CD14-positive monocyte (primary cell): ENCODE data around the gene IFNGR2. TPM values are rescaled to one million over a fixed set of nuclear protein-coding genes. Genes with fewer than 3 reads are reported as not detected.
A peak's percentile ranks its signal among the peaks of the same experiment; 100 is the strongest.

Experiments
- DNase-seq, 3 donors: peaks; one replicate each; pipeline ENCODE4 v3.0.0-alpha.2; 2011 to 2022
- H2AFZ ChIP-seq: 2 replicates; pipeline ENCODE4 v1.6.0; 2012; ENCODE audit warnings: mild to moderate bottlenecking, low read depth, low read length, inconsistent platforms; ENCODE audit not compliant: insufficient read depth, poor library complexity, severe bottlenecking
- H3K27ac ChIP-seq, 2 donors: 1 replicate in 1 of 2; 2 replicates in 1 of 2; pipeline ENCODE4 v1.5.1; 2012 to 2013; ENCODE audit warnings: low read length in 2 of 2, control low read depth in 1 of 2, inconsistent platforms in 1 of 2, low read depth in 1 of 2, mild to moderate bottlenecking in 1 of 2
- H3K27me3 ChIP-seq, 2 donors: one replicate each; pipeline versions ENCODE4 v1.6.0 to v1.6.1; 2011 to 2013; ENCODE audit warnings: low read length in 2 of 2; ENCODE audit not compliant: control insufficient read depth in 2 of 2, insufficient read depth in 2 of 2
- H3K36me3 ChIP-seq, 2 donors: replicated peaks in 1 of 2; 1 replicate in 1 of 2; 2 replicates in 1 of 2; pipeline versions ENCODE4 v1.5.1 to v1.6.1; 2012 to 2013; ENCODE audit warnings: low read length in 2 of 2, control low read depth in 1 of 2, inconsistent platforms in 1 of 2, mild to moderate bottlenecking in 1 of 2; ENCODE audit not compliant: insufficient read depth in 2 of 2, control insufficient read depth in 1 of 2
- H3K4me1 ChIP-seq, 2 donors: 1 replicate in 1 of 2; 2 replicates in 1 of 2; pipeline versions ENCODE4 v1.5.1 to v1.6.1; 2012 to 2013; ENCODE audit warnings: low read length in 2 of 2, control low read depth in 1 of 2, inconsistent platforms in 1 of 2, mild to moderate bottlenecking in 1 of 2, moderate library complexity in 1 of 2; ENCODE audit not compliant: insufficient read depth in 2 of 2, control insufficient read depth in 1 of 2
- H3K4me2 ChIP-seq: replicated peaks from 2 replicates; pipeline ENCODE3; 2012; ENCODE audit warnings: low read length, moderate library complexity, mild to moderate bottlenecking; ENCODE audit not compliant: poor library complexity, severe bottlenecking; ENCODE audit errors: extremely low read depth
- H3K4me3 ChIP-seq, 3 experiments: fragments of 200-600 bp in 1 of 3; sonication (generic) in 1 of 3; replicated peaks in 1 of 3; 1 replicate in 2 of 3; 2 replicates in 1 of 3; pipeline ENCODE4 v1.5.1; 2011 to 2013; ENCODE audit warnings: low read length in 3 of 3, mild to moderate bottlenecking in 3 of 3, control low read depth in 2 of 3, low read depth in 2 of 3, inconsistent platforms in 1 of 3, moderate library complexity in 1 of 3
- H3K79me2 ChIP-seq: 2 replicates; pipeline ENCODE4 v1.6.0; 2012; ENCODE audit warnings: mild to moderate bottlenecking, control low read depth, inconsistent platforms, low read length, moderate library complexity; ENCODE audit not compliant: insufficient read depth
- H3K9ac ChIP-seq: 2 replicates; pipeline ENCODE4 v1.6.0; 2017; ENCODE audit warnings: low read length, mild to moderate bottlenecking; ENCODE audit not compliant: insufficient read depth, poor library complexity, severe bottlenecking
- H3K9me3 ChIP-seq, 2 donors: replicated peaks in 1 of 2; 1 replicate in 1 of 2; 2 replicates in 1 of 2; pipeline versions ENCODE4 v1.5.1 to v1.6.1; 2012 to 2013; ENCODE audit warnings: low read length in 2 of 2, control low read depth in 1 of 2; ENCODE audit not compliant: control insufficient read depth in 1 of 2, insufficient read depth in 1 of 2
- H4K20me1 ChIP-seq: 2 replicates; pipeline ENCODE4 v1.6.0; 2012; ENCODE audit warnings: mild to moderate bottlenecking, low read length, control low read depth, moderate library complexity; ENCODE audit not compliant: insufficient read depth
- H3K27ac Mint-ChIP-seq, 7 donors: one replicate each; pipeline ENCODE4 v1.8.0; 2020; ENCODE audit warnings: mild to moderate bottlenecking in 7 of 7, mixed read lengths in 7 of 7, moderate library complexity in 6 of 7, inconsistent platforms in 2 of 7
- H3K27me3 Mint-ChIP-seq, 3 donors: one replicate each; pipeline ENCODE4 v1.8.0; 2021 to 2022; ENCODE audit warnings: low read depth in 3 of 3, mild to moderate bottlenecking in 3 of 3, mixed read lengths in 3 of 3, moderate library complexity in 3 of 3, inconsistent platforms in 1 of 3
- H3K36me3 Mint-ChIP-seq, 2 donors: one replicate each; pipeline ENCODE4 v1.8.0; 2020; ENCODE audit warnings: mixed read lengths in 2 of 2, inconsistent platforms in 1 of 2, mild to moderate bottlenecking in 1 of 2
- H3K4me1 Mint-ChIP-seq: one replicate; pipeline ENCODE4 v1.8.0; 2020; ENCODE audit warnings: mild to moderate bottlenecking, mixed read lengths
- H3K4me3 Mint-ChIP-seq, 2 donors: one replicate each; pipeline ENCODE4 v1.8.0; 2020; ENCODE audit warnings: mild to moderate bottlenecking in 2 of 2, mixed read lengths in 2 of 2, moderate library complexity in 1 of 2
- H3K9me3 Mint-ChIP-seq, 7 donors: one replicate each; pipeline ENCODE4 v1.8.0; 2020 to 2022; ENCODE audit warnings: mixed read lengths in 7 of 7, mild to moderate bottlenecking in 6 of 7, moderate library complexity in 6 of 7, inconsistent platforms in 2 of 7
- CTCF ChIP-seq: fragments of 200-600 bp; IDR thresholded peaks from one replicate; pipeline ENCODE4 v1.8.0; 2022; ENCODE audit warnings: antibody characterized with exemption, mild to moderate bottlenecking
- WGBS: methylation state at CpG from one replicate; pipeline ENCODE4 v1.1.5; 2013; ENCODE audit warnings: missing lambda C conversion rate; ENCODE audit not compliant: insufficient coverage; 5-methylcytosine and 5-hydroxymethylcytosine counted together
- intact Hi-C, 2 donors: fragments of 100-400 bp; cut with micrococcal nuclease; formaldehyde crosslinking; loops; one replicate each; pipeline versions ENCODE4 v1.15.0 to v1.15.1; 2023
- polyA plus RNA-seq, 3 donors: library from polyadenylated mRNA; depleted of rRNA in 1 of 3; unstranded in 2 of 3; stranded (reverse) in 1 of 3; fragments of 300-500 nt in 2 of 3; fragments of >200 nt in 1 of 3; fragmentation: Illumina TruSeq in 2 of 3; gene quantifications; 1 replicate in 2 of 3; 2 replicates in 1 of 3; pipeline ENCODE4 v1.2.3, GENCODE V29; 2012 to 2021

IFNGR2 gene
- polyA plus RNA-seq, 3 donors = 204 to 324 (median 260) TPM

DNA sequence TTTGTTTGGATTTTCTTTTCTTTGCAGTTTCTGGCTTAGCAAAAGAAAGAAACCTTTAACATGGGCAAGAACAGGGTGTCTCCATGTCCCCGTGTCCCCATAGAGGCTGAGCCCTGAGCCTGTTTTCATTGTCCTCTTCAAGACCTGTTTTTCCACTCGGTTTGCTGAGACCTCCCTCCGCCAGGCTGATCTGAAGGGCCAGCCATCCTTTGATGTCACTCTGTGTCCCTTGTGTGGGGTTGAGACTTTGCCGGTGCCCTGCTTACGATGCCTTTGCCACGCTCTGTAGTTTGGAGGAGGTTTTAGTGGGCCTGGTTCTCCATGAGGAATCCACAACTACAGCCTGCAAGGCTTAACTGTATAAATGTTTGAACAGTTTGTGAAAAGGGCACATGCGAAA is 23.8 kb downstream of the IFNGR2 start:
- TF ChIP-seq CTCF = no peak
- H2AFZ ChIP-seq = no peak overlapping the region
- H3K27ac ChIP-seq = no peak overlapping the region
- no peak overlapping the region for H3K4me2 ChIP-seq
- H3K79me2 ChIP-seq = peaks cover 95% of the 10 kb centered on the region
- H3K27me3 ChIP-seq = no peaks in the 10 kb centered on the region
- intact Hi-C loops = loop anchor here in 1 of 2 donors (5.0 kb wide), 1 partner anchor 85 kb away; no protein-coding TSS in a partner anchor
- peaks cover 93 to 100% of the 10 kb centered on the region in 2 donors for H3K36me3 ChIP-seq
- peaks cover 8% of the 10 kb centered on the region for H3K4me1 Mint-ChIP-seq
- DNase-seq = no peak
- WGBS = 92% methylated on average over 7 of the region's 7 CpGs
- H3K9me3 Mint-ChIP-seq = peaks cover 0 to 3% (median 0%) of the 10 kb centered on the region in 7 donors
- peaks cover 100% of the 10 kb centered on the region for H4K20me1 ChIP-seq
- H3K27ac Mint-ChIP-seq = peak overlapping the region in 2 of 7 donors; percentile 10 to 77
- H3K9me3 ChIP-seq = no peaks in the 10 kb centered on the region
- H3K9ac ChIP-seq = no peak overlapping the region
- no peak overlapping the region for H3K4me3 ChIP-seq
- H3K27me3 Mint-ChIP-seq = peaks cover 0 to 2% (median 0%) of the 10 kb centered on the region in 3 donors
- H3K4me3 Mint-ChIP-seq = no peak overlapping the region
- H3K36me3 Mint-ChIP-seq = peaks cover 77 to 96% of the 10 kb centered on the region in 2 donors
- H3K4me1 ChIP-seq = peaks cover 8 to 15% of the 10 kb centered on the region in 2 donors

- no peak for TF ChIP-seq CTCF
- intact Hi-C loops = loop anchor here in 1 of 2 donors (5.0 kb wide), 1 partner anchor 86 kb away; no protein-coding TSS in a partner anchor
- H3K27ac ChIP-seq = peak overlapping the region in 1 of 2 donors; percentile 26
- H3K36me3 ChIP-seq = peaks cover 98 to 100% of the 10 kb centered on the region in 2 donors
- peaks cover 95% of the 10 kb centered on the region for H3K79me2 ChIP-seq
- peak overlapping the region in 3 of 7 donors; percentile 30 to 81 (median 79) for H3K27ac Mint-ChIP-seq
- DNase-seq = no peak
- H2AFZ ChIP-seq = no peak overlapping the region
- peaks cover 82 to 96% of the 10 kb centered on the region in 2 donors for H3K36me3 Mint-ChIP-seq
- H4K20me1 ChIP-seq = peaks cover 100% of the 10 kb centered on the region
- no peak overlapping the region for H3K4me2 ChIP-seq
- peaks cover 24% of the 10 kb centered on the region for H3K4me1 Mint-ChIP-seq
- H3K4me1 ChIP-seq = peaks cover 24 to 31% of the 10 kb centered on the region in 2 donors
- peaks cover 0 to 3% (median 1%) of the 10 kb centered on the region in 3 donors for H3K27me3 Mint-ChIP-seq
- WGBS = 98% methylated on average over 7 of the region's 8 CpGs
- H3K4me3 Mint-ChIP-seq = no peak overlapping the region
- H3K4me3 ChIP-seq = no peak overlapping the region
- H3K27me3 ChIP-seq = no peaks in the 10 kb centered on the region
- no peaks in the 10 kb centered on the region for H3K9me3 ChIP-seq
- no peak overlapping the region for H3K9ac ChIP-seq
- peaks cover 0 to 2% (median 0%) of the 10 kb centered on the region in 7 donors for H3K9me3 Mint-ChIP-seq
Observed at GRCh38 chr21:33428669-33429068, 25.5 kb downstream of the IFNGR2 start.
